Ishikawa (cell line): ENCODE results near the gene TACC2.

ENCODE experiments used
- CEBPB ChIP-seq: IDR thresholded peaks from 2 replicates; pipeline ENCODE4 v1.6.1; 2012
- CREB1 ChIP-seq: IDR thresholded peaks from 2 replicates; pipeline ENCODE4 v1.6.1; 2012; ENCODE audit warnings: low read depth
- EGR1 ChIP-seq: IDR thresholded peaks from 2 replicates; pipeline ENCODE4 v1.6.1; 2012
- EP300 ChIP-seq: IDR thresholded peaks from 2 replicates; pipeline ENCODE4 v1.6.1; 2012; ENCODE audit warnings: borderline replicate concordance
- FOXM1 ChIP-seq: IDR thresholded peaks from 2 replicates; pipeline ENCODE4 v1.6.1; 2012; ENCODE audit warnings: low read depth, borderline replicate concordance
- NFIC ChIP-seq: IDR thresholded peaks from 2 replicates; pipeline ENCODE4 v1.6.1; 2012
- RAD21 ChIP-seq: IDR thresholded peaks from 2 replicates; pipeline ENCODE4 v1.6.1; 2012; ENCODE audit warnings: low read depth
- REST ChIP-seq: IDR thresholded peaks from 2 replicates; pipeline ENCODE4 v1.6.1; 2012; ENCODE audit warnings: low read depth, mild to moderate bottlenecking
- TAF1 ChIP-seq: IDR thresholded peaks from 2 replicates; pipeline ENCODE4 v1.6.1; 2012; ENCODE audit warnings: low read depth, mild to moderate bottlenecking
- TCF12 ChIP-seq: IDR thresholded peaks from 2 replicates; pipeline ENCODE4 v1.6.1; 2012; ENCODE audit warnings: low read depth
- TEAD4 ChIP-seq: IDR thresholded peaks from 2 replicates; pipeline ENCODE4 v1.6.1; 2012
- USF1 ChIP-seq: IDR thresholded peaks from 2 replicates; pipeline ENCODE4 v1.6.1; 2012
- YY1 ChIP-seq: IDR thresholded peaks from 2 replicates; pipeline ENCODE4 v1.6.1; 2012; ENCODE audit warnings: low read depth
- ZBTB7A ChIP-seq: IDR thresholded peaks from 2 replicates; pipeline ENCODE4 v1.6.1; 2012; ENCODE audit warnings: low read depth
- TF ChIP-seq, protein P1 (sequence below): IDR thresholded peaks from 2 replicates; pipeline ENCODE4 v1.6.1; 2012

The TACC2 gene

DNA sequence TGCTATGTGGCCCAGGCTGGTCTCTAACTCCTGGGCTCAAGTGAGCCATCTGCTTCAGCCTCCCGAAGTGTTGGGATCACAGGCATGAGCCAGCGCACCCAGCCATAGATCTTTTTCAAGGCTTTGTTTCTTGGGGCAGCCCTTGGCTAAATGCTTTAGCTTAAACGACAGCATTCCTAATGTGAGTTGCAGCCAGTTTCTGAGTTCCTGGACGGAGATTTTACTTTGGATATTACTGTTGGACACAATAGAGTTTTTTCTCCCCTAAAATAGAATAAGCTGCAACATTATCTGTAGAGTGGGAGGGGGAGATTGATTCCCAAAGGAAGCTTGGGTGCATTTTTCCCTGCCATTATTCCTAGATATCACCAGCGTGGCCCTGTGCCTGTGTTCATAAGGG is 179.1 kb downstream of the TACC2 start:
- TF ChIP-seq EP300 (no peak), TCF12 (no peak), TAF1 (no peak), TEAD4 (no peak), CREB1 (no peak), REST (no peak), YY1 (no peak), CEBPB (no peak), USF1 (no peak), EGR1 (no peak)

DNA sequence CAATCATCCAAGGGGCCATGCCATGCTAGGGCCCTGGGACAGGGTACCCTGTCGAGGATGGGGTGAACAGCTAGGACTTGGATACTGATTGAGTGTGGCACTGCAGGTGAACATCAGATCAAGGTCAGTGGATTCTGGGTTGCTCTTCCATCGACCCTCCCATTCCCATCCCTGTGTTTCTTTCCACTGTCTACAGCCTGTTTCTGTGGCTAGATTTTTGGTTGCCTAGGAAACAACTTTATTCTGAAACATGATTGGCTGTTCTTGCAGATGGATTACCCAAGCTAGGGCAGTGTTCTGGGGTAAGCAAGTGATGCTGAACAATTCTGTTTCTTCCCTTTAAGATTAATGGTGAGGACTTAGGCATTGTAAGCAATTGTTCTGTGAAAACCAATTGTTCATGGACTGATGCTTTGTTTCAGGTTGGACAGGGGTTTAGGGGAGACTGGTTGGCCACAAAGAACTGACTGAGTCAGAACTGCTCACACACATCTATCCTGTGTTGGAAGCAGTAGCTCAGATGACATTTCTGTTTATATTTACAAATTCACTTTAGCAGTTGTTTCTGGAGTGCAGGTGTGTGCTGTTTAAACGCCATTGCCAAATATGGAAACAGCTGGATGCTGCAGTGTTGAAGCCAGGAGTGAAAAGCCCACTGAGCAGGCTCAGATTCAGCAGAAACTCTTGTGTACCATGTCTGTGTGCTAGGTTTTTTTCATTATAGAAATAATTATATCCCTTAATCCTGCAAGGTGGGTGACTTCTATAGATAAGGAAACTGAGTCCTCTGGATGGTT is 179.8 kb downstream of the TACC2 start:
- TF ChIP-seq REST (no peak), CREB1 (no peak)

GRCh38 chr10:122170802-122171201 is 181.8 kb downstream of the TACC2 start:
- no peak for TF ChIP-seq TCF12
- no peak for TF ChIP-seq EGR1
- no peak for TF ChIP-seq CREB1
- no peak for TF ChIP-seq TEAD4
- TF ChIP-seq EP300 = no peak
- TF ChIP-seq FOXM1 = no peak
- no peak for TF ChIP-seq RAD21
- no peak for TF ChIP-seq TAF1
- no peak for TF ChIP-seq USF1

DNA sequence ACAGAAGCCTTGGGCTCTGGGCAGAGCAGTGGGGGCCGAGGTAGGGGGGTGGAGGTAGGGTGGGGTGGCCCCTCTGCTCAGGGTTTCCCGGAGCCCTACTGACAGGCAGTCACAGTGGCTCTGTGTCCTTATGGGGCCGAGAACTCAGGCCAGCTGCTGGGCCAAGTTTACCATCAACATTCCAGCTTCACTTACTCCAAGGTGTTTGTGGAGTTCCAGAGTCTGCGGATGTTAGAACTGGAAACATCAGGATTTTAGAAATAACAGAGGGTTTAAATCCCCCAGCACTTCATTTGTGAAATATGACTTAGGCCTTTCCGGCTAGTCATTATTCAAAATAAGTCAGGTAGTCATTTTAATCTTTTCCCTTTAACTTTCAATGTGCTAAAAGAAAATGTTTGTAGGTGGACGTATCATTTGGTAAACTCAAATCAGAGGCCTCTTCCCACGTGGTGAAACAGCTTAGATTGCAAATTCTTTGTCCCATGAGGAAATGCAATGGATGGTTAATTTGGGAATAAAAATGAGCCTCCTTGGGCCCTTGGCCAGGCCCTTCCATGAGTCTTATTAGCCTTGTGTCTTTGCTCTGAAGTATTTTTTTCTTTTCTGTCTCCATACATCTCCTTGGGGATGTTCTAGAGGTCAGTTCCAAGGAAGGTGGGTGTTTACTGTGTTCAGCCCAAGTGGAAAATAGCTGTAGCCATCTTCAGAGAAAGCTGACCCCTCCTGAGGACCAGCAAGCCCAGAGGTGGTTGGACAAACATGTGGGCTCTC is 182.5 kb downstream of the TACC2 start:
- TF ChIP-seq EP300 (no peak), RAD21 (no peak), FOXM1 (no peak), CEBPB (no peak)

- TF ChIP-seq EP300 (no peak), ZBTB7A (no peak), REST (no peak), RAD21 (no peak), NFIC (no peak), TEAD4 (no peak; the same call in 1 of the 2 replicates), EGR1 (no peak), CEBPB (no peak), TAF1 (no peak), CREB1 (no peak), USF1 (no peak), FOXM1 (no peak), YY1 (no peak), TCF12 (no peak)
- TF ChIP-seq, protein P1, sequence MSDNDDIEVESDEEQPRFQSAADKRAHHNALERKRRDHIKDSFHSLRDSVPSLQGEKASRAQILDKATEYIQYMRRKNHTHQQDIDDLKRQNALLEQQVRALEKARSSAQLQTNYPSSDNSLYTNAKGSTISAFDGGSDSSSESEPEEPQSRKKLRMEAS = no peak
These were observed 183.5 kb downstream of the TACC2 start for GRCh38 chr10:122172361-122173008.
